ENCODE measurements around the gene CPXM1. TPM values are rescaled to one million over a fixed set of nuclear protein-coding genes. Genes with fewer than 3 reads are reported as not detected.

CPXM1 gene
- total and polyA plus RNA-seq, 9 of the 15 experiments (the other 6 are each of a cell fraction or from before 2014, with no cell fraction given): 0.04 to 1.1 (median 0.37) TPM; not detected in 2

DNA sequence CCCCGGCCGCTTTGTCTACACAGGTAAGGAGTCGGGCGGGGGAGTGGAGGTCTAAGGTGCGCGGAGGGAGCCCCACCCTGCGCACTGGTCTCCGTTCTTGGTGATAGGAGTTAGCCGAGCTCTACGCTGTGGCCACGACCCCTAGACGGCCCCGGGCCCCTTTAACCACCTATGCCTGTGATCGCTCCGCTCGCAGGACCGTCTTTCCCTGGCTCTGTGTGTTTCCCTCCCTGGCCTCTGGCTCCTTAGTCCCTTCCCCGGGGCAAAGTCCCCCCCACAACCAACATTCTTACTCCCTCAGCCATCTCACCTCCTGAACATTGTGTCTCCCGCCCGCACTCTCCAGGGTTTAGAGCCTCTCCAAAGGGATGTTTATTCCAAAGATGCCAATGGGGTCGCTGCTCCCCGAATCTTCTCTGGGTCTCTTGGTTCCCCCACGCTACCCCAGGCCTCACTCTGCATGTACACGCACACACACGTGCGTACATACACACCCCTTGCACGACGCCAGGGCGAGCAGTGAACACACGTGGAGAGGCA lies 50.4 kb downstream of the CPXM1 start (continued):
- TF ChIP-seq KAT7 (CRISPR knock-in tag; IDR thresholded peaks at IDR 0.05; ENCODE audit: borderline replicate concordance) (no peak), GABPB2 (CRISPR knock-in tag; conservative IDR thresholded peaks at IDR 0.05) (no peak)

DNA sequence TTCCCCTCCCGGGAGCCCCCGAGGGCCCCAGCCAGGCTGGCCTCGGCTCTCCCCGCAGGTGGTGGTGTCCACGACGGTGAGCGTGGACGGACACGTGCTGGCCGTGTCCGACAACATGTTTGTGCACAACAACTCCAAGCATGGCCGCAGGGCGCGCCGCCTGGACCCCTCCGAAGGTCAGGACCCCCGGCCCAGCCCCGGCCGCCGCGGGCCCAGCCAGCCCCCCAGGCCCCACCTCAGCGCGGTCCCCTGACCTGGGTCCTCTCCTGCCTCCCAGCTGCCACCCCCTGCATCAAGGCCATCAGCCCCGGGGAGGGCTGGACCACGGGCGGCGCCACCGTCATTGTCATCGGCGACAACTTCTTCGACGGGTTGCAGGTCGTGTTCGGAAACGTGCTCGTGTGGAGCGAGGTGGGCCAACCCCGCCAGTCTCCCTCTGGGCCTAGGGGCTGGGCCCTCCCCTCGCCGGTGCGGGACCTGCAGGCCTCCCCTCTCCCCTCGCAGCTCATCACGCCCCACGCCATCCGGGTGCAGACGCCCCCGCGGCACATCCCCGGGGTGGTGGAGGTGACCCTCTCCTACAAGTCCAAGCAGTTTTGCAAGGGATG lies 51.0 kb downstream of the CPXM1 start:
- ATAC-seq (no peak), FAIRE-seq (no peak), DNase-seq (ENCODE audit: extremely low read depth in 1 of 4, low spot score in 3 of 4) (no peak)
- Histone ChIP-seq H3K4me2 (ENCODE audit: insufficient read depth, low read length) (no peak overlapping the region), H3K27me3 (ENCODE audit: control insufficient read depth in 2 of 2, insufficient read depth in 2 of 2, low read length in 2 of 2) (peaks cover 0 to 48% of the 10 kb centered on the region in 2 experiments; a peak in 2 of 5 replicates), H3K9me3 (replicated peaks; ENCODE audit: control insufficient read depth, insufficient read depth, low read depth, low read length) (no peaks in the 10 kb centered on the region), H4K20me1 (replicated peaks; ENCODE audit: control insufficient read depth, insufficient read depth, low read length) (no peaks in the 10 kb centered on the region), H3K79me2 (ENCODE audit: control insufficient read depth, insufficient read depth, low read length) (no peaks in the 10 kb centered on the region), H3K9ac (ENCODE audit: insufficient read depth in 1 of 2, low read depth in 2 of 2, low read length in 2 of 2) (no peak overlapping the region), H3K4me3 (no peak overlapping the region), H3K36me3 (ENCODE audit: control insufficient read depth, insufficient read depth, low read length) (no peaks in the 10 kb centered on the region), H3K27ac (ENCODE audit: extremely low read depth, low read depth, low read length) (no peak overlapping the region), H2AFZ (ENCODE audit: low read depth, low read length) (no peak overlapping the region), H3K4me1 (replicated peaks in 1 of 2; ENCODE audit: control insufficient read depth in 2 of 2, insufficient read depth in 2 of 2, low read length in 2 of 2) (peaks cover 2 to 39% of the 10 kb centered on the region in 2 experiments; a peak in 4 of 5 replicates), H3K9me1 (ENCODE audit: control insufficient read depth, insufficient read depth, low read length) (no peaks in the 10 kb centered on the region)
- no TSS peak for BruUV-seq (replicated peaks)
- ChIA-PET CTCF (ENCODE audit: low intra/inter-chr PET ratio) (no interaction called here), POLR2A (no interaction called here)
- 15% methylated on average over 13 of the region's 49 CpGs for WGBS (ENCODE audit: insufficient coverage, low coverage, missing lambda C conversion rate)
- intact Hi-C loops (cut with micrococcal nuclease): no loop called here
- TF ChIP-seq RNF2 (IDR thresholded peaks at IDR 0.05) (no peak), NCOA4 (IDR thresholded peaks at IDR 0.05; ENCODE audit: partially characterized antibody) (no peak), TAL1 (IDR thresholded peaks at IDR 0.05) (no peak), MCM7 (IDR thresholded peaks at IDR 0.05) (no peak), GATAD2B (IDR thresholded peaks at IDR 0.05; ENCODE audit: borderline replicate concordance) (no peak), SMC3 (conservative IDR thresholded peaks at IDR 0.05; ENCODE audit: insufficient read depth, low read depth, low read length) (no peak), SP1 (CRISPR knock-in tag; IDR thresholded peaks at IDR 0.05) (no peak), CXXC5 (CRISPR knock-in tag; IDR thresholded peaks at IDR 0.05) (no peak)
- TF ChIP-seq, protein P1, sequence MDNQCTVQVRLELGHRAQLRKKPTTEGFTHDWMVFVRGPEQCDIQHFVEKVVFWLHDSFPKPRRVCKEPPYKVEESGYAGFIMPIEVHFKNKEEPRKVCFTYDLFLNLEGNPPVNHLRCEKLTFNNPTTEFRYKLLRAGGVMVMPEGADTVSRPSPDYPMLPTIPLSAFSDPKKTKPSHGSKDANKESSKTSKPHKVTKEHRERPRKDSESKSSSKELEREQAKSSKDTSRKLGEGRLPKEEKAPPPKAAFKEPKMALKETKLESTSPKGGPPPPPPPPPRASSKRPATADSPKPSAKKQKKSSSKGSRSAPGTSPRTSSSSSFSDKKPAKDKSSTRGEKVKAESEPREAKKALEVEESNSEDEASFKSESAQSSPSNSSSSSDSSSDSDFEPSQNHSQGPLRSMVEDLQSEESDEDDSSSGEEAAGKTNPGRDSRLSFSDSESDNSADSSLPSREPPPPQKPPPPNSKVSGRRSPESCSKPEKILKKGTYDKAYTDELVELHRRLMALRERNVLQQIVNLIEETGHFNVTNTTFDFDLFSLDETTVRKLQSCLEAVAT (IDR thresholded peaks at IDR 0.05): no peak
- TF ChIP-seq, protein P2, sequence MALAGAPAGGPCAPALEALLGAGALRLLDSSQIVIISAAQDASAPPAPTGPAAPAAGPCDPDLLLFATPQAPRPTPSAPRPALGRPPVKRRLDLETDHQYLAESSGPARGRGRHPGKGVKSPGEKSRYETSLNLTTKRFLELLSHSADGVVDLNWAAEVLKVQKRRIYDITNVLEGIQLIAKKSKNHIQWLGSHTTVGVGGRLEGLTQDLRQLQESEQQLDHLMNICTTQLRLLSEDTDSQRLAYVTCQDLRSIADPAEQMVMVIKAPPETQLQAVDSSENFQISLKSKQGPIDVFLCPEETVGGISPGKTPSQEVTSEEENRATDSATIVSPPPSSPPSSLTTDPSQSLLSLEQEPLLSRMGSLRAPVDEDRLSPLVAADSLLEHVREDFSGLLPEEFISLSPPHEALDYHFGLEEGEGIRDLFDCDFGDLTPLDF (CRISPR knock-in tag; IDR thresholded peaks at IDR 0.05): no peak
- in situ Hi-C loops (cut with MboI): no loop called here

Data from K562 (cell line).